Activated CD8-positive, alpha-beta memory T cell treated with anti-CD3 and anti-CD28 coated beads, Interleukin-2, amount 50 U/mL, for 48 hours (primary cell): ENCODE results near the gene NCOA6.
"Not testable (repeated sequence)": the region's sequence is repeated elsewhere in the genome, so short reads cannot be mapped to it uniquely, and the experiment has no call there.

Source experiments
- DNase-seq: peaks from one replicate; pipeline ENCODE4 v3.0.0-alpha.2; 2020

The NCOA6 gene

DNA sequence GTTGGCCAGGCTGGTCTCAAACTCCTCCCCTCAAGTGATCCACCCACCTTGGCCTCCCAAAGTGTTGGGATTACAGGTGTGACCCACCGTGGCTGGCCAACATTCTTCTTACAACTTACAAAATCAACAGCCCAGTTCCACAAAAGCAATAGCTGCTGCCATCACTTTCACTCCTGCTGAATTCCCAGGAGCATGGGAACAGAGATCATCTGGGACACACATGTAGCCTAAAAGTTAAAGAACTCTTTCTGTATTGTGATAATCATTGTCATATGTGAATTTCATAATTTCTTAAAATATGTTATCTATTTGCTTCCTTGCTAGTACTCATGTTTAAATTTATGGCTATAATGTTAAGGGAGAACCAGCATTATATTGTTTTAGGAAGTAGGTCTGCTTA lies 51.7 kb downstream of the NCOA6 start:
- DNase-seq: no peak

DNA sequence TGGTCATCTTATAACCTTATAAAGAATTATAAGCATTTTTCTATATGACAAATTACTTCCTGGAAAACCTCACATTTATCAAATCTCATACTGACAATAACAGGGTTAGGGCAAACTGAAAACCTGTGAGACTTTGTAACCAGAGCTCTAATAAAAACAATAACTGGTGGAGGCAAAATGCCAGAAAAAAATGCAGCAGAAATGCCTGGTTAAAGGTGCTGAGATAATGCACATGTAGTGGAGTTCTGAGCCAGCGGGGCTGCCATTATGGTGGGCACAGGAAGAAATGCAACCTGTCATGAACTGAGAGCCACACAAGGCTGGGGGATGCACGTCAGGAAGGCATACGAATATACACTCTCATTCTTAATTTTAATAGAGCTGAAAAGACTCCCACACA lies 53.0 kb downstream of the NCOA6 start:
- no peak for DNase-seq

DNA sequence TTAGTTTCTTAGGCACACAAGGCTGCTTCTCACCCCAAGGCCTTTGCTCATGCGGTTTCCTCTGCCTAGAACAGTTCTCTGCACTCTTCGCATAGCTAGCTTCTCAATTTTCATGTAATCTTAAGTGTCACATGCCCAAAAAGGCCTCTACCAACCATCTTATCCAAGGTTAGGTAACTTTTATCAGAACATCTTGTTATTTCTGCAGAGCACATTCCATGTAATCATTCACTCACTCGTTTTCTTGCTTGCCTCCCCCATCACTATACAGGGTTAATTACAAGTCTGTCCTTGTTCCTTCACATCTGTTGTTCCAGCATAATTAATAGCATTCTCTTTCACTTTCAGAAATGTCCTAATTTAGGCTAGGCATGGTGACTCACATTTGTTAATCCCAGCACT lies 53.8 kb downstream of the NCOA6 start:
- DNase-seq: no peak

DNA sequence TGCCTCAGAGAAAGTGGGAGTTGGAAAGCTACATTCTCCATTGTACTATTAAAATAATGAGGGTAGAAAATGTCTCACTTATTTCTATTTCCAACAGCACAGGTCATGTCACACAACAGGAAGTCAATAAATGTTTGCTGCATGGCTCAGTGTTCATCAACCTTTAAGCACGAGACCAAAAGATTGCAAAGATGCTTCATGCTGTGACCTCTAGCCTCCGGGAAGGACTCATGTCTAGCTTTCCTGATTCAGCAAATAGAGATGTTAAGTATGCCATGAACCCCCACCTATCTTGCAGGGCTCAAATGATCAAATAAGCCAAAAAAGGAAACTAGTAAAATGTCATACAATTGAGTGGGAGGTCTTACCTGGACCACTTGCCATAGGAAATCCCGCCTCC lies 57.4 kb downstream of the NCOA6 start:
- no peak for DNase-seq

DNA sequence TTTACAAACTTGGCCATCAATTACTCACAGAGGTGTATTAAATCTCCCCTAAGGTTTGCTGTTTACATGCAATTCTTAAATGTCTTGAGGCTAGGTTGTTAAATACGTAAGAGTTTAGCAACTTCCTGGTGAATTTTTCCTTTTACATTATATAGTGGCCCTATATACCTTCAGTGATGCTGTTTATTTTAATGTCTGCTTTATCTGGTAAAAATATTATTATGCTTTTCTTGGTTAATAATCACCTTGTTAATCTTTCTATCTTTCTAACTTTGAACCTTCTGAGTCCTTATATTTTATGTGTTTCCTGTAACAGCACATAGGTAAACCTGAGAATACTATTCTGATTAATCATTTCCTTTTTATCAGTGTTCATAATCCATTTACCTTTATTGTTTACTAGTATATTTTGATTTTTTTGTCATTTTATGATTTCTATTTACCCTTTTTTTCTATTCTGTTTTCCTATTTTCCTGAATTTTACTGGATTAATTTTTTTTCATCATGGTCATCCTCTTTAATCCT lies 63.4 kb downstream of the NCOA6 start:
- DNase-seq: no peak

DNA sequence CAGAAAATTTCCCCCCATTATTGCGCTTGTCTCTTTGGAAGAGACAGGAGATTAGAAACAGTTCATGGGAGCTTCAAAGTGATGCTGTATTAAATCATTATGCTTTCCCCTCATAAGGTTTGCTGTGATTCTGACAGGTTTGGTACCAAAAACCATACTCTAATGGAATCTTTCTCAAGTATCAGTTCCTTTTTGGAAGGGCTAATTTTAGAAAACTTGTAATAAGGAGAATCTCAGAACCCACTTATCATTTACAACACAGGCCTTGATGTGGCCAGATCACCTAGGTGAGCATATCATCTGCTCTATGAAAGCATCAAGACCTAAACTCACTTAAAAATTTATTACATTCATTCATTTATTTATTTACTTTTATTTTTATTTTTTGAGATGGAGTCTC lies 70.1 kb downstream of the NCOA6 start:
- DNase-seq: no peak

DNA sequence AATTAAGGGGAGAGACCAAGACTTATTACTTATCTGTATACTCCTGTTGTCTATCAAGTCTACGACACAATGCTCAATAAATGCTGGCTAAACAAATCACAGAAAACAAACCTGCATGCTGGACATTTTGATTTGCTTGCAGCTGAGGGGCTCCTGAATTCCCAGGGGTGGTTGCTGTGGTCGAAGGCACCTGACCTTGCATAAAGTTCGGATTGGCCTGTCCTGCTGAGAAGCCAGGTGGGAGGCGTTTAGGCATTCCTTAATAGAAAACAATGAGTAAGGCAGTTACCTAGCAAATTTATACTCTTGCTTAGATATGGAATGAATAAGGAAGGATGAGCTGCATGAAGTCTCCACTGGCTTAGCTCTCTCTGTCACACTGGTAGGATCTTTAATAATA lies 70.8 kb downstream of the NCOA6 start:
- DNase-seq: no peak

DNA sequence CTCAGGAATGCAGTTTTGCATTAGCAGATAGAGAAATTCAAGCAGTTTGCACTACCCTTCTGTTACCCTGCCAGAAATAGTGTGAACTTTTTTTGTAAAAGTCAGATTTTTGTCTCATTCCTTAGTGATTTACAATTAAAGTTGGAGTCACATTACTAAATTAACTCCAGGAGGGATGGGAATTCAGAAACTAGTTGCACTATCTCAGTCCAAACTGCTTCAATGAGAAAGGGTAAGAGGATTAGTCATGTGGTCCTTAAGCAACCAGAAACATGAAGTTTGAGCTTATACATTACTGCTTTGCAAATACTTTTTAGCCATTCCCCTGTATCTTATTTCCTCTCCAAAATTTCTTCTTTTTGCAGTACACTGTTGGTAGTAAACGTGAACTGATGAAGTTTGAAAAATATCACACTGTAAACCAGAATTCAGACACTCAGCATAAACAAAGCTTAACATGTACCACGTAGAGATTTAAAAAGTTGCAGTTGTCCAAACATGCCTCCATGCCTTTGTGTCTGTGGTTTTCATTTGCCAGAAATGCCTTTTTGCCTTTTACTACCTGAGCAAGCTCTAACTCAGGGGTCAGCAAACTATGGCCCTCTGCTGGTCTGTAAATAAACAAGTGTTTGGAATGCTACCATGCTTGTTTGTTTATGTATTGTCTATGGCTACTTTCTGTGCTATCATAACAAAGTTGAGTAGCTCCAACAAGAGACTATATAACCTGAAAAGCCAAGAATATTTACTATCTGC lies 71.6 kb downstream of the NCOA6 start:
- no peak for DNase-seq

DNA sequence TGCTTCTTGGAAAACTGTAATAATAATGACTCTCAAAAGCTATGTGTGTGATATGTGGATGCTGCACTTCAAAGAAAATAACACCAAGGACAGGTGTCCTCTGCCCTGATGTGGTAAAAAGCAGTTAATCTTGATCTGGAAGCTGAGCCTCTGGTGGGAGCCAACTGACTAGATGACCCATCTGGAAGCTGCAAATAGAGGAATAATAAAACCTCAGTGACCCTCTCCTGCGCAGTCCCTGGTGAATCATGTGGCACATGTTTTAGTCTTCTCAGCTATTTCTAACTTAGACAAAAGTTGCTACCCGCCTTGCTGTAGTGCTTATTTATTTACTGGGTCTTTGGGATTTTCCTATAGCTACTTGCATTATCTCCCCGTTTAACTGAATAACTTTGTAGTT lies 74.0 kb downstream of the NCOA6 start:
- DNase-seq: no peak

DNA sequence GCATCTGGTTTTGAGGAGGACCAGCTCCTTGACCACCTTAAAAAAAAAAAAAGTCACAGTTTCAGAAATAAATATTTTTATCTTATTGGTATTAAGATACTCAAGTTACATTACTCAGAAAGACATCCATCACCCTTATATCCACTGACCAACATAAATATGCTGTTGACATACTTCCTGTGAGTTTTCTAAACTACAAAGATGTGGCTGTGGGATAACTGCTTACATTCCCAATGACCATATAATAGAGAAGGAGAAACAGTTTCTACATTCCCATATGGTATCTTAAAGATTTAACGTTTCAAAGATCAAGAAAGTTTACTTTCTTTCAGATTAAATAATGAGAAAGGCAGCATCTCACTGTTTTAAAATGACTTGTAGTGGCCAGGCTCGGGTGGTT lies 75.0 kb downstream of the NCOA6 start:
- DNase-seq: no peak

DNA sequence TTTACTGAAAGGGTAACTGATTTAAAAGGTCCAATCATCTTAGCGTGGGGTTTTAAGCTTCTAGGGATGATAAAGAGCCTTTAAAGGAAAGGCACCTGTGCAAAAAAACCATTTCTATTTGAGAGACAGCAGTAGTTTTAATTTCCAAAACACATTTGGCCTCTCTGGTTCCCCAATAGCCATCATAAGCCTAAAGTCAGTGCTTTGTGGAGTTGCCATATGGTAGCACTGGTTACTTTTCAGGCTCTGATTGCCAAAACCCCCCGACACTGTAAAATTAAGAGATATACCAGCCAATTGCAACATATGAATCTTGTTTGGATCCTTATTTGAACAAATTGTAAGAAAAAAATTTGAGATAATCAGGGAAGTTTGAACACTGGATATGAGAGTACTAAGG lies 76.7 kb downstream of the NCOA6 start:
- no peak for DNase-seq

DNA sequence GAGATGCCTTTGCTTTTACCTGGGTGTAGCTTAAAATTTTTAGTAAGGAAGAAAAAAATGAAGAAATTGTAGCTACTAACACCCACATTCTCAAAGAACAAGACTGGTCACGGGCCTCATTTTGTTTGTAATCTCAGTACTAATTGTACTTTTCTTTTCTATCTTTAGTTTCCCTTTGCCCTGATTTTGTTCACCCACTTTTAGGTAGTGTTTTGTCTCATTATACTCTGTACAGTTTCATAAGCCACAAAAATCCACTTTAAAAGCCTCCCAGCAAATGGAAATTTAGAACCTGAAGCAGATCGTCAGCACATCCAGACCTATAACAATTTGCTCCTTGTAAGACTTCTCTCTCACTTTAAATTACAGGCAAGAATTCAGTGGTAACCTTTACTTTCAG lies 78.0 kb downstream of the NCOA6 start:
- DNase-seq: no peak

DNA sequence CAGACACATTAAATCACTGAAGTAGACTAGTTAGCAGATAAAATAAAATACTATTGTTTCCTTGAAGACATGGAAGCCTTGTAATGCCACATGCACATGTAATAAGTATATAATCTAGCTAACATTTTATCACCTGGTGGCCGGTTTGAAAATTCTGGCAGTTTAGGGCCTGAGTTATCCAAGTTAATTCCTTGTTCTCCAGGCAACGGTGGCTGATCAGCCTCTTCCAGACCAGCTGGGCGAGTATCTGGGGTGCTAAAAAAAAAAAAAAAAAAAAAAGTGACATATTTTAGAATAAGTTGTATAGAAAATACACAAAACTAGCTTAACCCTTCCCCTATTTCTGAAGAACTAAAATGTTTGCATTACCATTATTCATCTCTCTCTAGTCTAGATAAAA lies 78.8 kb downstream of the NCOA6 start:
- no peak for DNase-seq

DNA sequence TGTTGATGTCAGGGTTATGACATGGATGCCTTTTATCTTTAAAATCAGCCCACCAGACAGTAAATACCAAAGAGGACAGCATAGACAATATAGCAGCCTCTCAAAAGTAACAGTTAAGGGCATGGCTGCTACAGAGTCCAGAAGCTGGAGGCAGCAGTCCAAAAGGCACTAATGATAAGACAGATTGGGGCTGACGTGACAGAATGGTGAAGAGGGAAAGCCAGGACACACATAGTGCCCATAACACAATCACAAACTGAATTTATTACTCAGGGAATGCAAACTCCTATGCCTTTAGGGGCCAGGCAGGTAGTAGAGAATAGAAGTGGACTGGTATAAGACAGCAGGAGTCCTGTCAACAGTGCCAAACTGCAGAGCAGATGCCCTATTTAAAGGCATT lies 80.6 kb downstream of the NCOA6 start:
- DNase-seq: no peak

DNA sequence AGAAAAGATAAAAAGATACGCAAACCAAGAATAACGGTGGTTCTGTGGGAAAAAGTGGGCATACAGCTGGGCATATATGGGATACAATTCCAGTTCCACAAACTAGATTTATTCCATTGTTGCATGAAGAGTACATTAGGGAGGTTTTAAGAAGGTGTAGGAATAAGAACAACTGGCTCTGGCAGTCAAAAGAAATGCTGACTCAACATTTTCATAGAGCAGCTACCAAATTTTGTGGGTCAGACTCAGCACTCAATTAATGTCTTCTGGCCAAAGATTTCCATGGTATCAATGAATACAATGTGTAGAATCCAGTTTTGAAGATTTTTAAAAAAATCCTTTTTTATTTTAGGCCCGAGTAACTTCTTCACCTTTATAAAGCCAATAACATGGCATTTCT lies 81.1 kb downstream of the NCOA6 start:
- DNase-seq: no peak

DNA sequence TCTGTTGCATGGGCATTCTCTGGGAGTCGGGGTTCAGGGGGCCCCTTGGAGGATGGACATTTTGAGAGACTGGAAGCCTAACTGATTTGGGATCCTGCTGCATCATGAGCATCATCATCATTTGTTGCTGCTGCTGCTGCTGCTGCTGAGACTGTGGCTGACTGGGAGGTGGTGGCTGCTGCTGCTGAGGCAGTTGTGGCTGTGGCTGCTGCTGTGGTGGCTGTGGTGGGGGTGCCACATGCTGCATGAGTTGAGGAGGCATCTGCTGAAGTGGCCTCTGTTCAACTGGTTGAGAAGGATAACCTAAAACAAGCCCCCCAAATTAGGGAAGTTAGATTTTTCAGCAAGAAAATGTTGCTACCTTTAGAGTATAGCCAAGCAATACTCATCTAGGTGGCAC lies 82.4 kb downstream of the NCOA6 start:
- no peak for DNase-seq

DNA sequence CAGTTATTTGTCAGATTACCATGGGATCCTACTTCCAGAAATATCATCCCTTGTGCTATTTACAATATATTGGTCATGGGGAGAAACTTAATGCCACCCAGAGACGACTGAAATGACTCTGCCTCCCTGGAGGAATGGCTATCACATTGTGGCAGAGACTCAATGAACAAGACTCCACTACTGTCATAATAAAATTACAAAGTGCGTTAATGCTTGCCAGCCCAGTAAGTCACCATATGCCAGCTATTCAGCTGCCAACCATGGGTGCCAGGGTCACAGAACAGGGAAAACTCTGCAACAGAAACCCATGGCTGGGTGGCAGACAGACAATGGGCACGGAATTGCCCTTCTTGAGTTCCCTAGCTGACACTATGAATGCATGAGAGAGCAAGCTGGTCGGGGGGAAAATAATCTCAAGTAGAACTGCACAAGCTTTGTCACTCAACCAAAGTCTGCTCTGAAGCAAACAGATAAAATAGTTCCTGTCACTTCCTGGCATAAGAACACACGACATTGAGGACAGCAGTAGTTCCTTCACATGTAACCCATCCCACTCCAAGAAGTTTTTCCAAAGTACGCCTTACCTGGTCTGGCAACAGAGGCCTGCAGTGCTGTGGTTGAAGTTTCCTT lies 89.2 kb downstream of the NCOA6 start:
- DNase-seq: no peak

DNA sequence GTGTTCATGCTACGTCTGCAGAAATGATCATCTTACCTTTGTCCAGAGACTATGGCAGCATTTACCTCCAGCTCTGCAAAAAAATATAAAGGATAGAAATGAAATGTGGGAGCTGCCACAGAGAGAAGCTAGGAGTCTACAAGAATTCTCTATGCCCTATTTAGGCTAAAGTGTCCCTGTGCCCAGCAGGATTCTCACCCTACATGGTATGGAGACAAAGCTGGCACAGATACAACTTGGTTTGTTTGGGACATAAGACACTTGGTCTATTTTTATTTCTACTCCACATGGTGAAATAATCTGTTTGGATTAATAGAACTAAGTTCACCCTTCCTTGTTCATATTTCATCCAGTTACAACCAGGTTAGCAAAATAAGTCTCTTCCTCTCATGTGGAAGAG lies 92.9 kb downstream of the NCOA6 start:
- DNase-seq: no peak

DNA sequence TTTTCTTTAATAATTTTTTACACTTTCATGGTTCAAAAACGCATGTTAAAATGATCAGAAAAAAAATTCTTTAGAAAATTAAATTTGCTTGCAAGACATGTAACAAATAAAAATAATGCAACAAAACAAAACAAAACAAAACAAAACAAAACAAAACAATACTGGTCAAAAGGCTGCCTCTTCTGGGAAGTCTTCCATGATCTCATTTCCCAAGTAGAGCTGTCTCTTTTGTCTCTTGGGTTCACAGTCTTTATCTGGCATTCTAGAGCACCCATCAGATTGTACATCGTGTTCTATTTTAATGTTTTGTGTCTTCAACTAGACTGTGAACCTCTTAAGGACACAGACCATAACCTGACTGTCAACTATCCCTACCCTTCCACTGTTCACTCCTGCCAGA lies 96.0 kb downstream of the NCOA6 start:
- DNase-seq: no peak

DNA sequence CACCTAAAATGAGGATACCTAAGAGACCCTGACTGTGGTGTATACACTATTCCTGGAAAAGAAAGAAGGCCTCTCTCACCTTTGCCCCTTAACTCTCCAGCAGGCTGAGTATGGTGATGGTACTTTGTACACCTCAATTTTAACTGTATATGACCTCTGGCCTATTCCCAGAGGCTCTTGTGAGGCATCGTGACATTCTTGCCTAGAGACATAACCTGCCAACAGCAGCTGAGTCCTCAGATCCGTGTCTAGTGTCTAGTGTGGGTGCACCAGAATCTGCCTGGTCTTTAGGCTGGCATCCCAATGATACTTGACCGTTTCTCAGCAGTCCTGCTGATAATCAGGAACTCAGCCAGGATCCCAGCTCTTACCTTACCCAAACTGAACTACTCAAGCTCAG lies 101.3 kb downstream of the NCOA6 start:
- no peak for DNase-seq

DNA sequence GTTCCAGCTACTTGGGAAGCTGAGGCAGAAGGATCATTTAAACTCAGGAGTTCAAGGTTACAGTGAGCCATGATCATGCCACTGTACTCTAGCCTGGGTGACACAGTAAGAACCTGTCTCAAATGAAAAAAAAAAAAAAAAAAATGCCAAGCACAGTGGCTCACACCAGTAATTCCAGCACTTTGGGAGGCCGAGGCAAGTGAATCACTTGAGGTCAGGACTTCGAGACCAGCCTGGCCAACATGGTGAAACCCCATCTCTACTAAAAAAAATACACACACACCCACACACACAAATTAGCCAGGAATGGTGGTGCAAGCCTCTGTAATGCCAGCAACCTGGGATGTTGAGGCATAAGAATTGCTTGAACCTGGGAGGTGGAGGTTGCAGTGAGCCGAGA lies 102.9 kb downstream of the NCOA6 start:
- not testable (repeated sequence) for DNase-seq

DNA sequence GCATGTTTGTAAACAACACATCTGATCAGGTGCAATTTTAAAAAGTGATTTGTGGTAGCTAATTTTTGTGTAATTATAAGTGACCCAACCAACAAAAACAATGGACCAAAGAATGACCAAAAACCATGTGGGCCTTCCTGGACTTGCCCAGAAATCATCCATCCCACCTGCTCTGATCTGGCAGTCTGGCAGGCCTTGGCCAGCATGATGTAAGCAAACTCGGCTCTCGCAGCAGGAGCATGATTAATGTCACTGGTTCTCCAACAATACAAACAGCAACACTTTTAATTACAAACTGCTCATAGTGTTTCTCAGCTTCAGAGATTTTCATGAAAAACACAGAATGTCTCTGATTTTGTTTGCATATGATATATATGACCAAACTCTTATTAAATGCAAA lies 105.2 kb downstream of the NCOA6 start:
- peak; percentile 28 for DNase-seq

DNA sequence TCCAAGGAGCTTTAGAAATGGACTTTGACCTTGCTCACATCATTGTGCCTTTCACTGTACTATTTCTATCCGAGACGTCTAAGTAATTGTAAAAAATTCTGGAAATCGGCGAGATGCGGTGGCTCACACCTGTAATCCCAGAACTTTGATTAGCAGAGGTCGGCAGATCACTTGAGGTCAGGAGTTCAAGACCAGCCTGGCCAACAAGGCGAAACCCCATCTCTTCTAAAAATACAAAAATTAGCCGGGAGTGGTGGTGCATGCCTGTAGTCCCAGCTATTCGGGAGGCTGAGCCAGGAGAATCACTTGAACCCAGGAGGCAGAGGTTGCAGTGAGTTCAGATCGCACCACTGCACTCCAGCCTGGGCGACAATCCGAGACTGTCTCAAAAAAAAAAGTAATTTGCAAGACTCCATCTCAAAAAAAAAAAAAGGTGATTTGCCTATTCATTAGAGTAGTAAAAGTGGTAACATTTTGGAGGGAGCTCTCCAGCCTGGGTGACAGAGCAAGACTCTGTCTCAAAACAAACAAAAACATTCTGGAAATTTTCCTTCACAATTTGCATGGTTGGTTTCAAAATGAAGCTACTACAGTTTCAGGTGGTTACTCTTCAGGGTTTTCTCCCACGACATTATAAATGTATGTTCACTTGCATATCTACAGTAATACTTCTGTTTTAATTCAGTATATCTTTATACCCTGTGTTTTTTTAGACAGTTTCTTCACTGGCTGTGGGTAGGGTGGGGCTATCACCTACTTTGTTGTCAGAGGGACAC lies 106.0 kb downstream of the NCOA6 start:
- DNase-seq: not testable (repeated sequence)
